Daoy (cell line): ENCODE results near the gene AGAP1. TPM values are rescaled to one million over a fixed set of nuclear protein-coding genes. Genes with fewer than 3 reads are reported as not detected.

ENCODE experiments used
- DNase-seq: peaks from one replicate; pipeline ENCODE4 v3.0.0-alpha.2; 2015; ENCODE audit warnings: low read depth
- total RNA-seq: library from RNA; depleted of rRNA; stranded (reverse); fragments of >200 nt; shearing (Covaris generic); gene quantifications from 2 replicates; pipeline ENCODE4 v1.2.3, GENCODE V29; 2014; rRNA removed

Gene AGAP1
- 7.2 and 9.3 TPM in 2 replicates for total RNA-seq

DNA sequence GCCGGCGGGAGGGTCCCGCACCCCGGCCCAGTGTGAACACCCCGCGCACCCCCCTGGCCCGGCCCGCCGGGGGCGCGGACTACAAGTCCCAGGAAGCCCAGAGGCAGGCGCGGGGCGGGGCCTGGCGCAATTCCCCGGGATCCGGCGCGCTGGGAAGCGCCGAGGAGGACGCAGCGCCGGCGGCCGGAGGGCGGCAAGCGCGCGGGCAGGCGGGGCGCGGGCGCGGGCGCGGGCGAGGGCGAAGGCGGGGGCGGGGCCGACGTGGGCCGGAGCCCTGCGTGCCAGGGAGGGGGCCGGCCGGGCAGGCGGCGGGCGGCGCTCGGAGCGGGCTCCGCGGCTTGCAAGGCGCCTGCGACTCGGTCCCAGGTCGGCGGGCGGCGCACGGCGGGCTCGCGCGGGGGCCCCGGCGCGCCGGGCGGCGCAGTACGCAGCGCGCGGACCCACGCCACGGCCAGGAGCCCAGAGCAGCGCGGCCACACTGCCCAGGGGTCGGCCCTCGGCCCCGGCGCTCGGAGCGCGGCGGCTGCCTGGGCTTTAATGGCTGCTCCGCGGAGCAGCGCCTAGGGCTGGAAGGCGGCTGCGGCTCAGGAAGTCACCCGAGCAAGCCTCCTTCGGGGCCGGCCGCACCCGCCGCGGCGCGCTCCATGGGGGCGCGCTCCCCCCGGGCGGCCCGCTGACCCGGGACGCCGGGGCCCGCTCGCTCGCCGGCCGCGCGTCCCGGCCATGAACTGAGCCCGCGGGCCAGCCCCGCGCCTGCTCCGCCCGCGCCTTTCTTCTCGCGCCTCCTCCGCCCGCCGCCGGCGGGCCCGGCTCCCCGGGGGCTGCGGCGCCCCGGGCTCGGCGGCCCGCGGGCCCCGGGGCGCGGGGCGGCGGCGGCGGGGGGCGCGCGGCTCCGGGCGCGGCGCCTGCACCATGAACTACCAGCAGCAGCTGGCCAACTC lies at the start of gene AGAP1:
Gene AGAP1, plus strand, starts transcription at position 269 of the 941 bp plus-strand sequence.
- peak; percentile 94 for DNase-seq

DNA sequence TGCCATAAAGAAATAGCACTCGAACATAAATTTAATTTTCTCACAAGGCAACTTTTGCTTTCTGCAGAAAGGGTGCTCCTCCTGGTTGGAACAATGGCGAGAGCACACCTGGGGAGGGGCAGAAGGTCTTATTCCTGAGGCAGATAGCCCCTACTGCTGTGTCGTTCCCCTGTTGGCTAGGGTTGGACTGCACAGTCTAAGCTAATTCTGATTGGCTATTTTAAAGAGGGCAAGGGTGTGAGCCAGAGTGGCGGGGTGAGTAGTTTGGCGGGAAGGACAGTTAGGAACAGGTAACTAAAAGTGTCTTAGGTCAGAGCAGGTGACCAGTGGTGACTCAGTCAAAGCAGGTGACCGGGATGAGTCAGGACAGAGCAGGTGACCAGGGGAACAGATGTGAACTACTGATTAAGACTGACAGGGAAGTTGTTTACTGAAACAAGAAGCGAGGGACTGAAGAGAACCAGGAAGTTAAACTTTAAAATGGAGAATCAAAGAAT lies 49.7 kb upstream of the AGAP1 start:
- DNase-seq, result no peak

DNA sequence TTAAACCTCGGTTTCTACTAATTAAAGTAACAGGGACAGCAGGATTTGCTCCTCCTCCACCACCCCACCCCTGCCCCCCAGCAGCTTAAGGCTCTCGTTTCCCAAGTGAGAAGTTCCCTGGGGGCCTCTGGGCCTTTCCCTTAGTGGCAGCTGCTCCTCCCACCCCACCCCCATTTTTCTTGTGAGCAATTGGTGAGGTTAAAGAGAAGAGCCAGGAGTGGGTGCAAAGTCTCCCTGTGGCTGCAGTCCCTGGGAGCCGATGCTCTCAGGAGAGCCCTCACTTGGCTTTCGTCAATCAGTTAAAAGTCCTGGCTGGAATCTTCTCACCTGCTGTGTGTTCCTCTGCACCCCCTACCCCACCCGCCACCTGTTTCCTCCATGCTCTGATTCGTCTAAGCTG lies 48.7 kb upstream of the AGAP1 start:
- no peak for DNase-seq

DNA sequence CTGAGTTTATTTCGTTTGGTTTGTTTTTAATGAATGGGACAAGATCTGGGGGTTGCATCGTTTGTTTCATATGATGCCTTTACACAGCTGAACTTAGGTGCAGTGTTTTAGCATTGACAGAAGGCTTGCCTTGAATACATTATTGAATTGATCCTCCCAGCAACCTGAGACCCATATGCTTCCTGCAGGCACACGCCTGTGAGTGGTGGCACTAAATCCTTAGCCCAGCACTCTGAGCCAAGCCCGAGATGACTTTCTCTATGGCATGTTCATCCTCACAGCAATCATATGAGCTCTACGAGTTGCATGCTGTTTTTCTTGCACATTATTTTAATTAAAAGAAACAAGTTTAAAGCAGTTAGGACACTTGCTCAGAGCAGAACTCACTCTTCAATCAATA lies 47.8 kb upstream of the AGAP1 start:
- DNase-seq, result no peak

DNA sequence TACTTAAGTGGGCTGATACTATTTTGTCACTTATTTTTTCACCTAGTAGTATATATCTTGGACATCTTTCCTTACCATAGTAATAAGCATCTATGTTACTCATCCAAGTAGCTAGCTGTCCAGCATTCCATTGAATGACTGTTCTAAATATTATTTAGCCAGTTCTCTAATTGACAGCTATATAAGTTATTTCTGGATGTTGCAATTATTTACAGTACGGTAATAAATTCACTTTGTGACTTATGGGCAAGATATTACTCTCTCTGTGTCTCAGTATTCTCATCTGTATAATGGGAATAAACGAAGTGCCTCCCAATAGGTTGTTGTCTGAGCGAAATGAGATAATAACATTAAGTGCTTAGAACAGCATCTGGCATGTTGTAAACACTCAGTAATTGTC lies 46.6 kb upstream of the AGAP1 start:
- no peak for DNase-seq

DNA sequence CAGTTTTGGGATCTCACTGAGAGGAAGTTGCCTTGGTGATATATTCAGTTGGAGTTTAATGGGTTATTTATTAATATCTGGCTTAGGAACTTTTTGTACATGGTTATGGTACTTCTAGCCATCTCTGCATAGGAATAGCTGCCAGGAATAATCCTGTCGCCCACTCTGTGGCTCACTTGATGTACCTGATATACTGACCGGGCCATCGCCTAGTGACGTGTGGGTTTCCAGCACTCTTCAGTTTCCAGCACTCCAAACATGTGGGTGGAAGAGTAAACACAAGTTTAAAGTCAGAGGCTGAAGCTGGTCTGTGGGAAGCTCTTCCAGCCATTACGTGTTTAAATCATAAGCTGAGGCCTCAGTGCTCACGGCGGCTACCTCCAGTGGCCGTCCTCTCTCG lies 44.3 kb upstream of the AGAP1 start:
- DNase-seq, result no peak

DNA sequence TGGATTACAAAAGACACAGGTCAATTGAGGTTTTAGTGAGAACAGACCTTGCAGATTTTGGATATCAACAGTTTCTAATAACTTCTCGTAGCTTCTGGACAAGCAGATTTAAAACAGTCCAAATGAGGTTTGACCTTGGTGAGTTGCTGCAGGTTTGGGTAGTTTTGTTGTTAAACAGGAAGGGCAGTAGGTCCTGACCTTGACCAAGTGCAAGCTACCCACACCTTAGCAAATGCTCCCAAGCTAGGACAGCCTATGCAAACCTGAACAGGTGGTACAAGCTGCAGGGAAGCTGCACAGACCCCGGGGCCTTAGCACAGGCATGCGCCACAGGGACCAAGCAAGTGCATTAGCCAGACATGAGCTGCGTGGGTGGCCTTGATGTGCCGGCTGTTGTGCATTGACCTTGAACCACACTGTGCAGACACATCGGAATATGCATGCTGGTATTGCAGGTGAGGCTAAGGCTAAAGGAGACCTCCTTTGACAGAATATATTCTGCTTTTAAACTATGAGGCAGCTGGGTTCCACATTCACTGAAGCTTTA lies 40.2 kb upstream of the AGAP1 start:
- no peak for DNase-seq

DNA sequence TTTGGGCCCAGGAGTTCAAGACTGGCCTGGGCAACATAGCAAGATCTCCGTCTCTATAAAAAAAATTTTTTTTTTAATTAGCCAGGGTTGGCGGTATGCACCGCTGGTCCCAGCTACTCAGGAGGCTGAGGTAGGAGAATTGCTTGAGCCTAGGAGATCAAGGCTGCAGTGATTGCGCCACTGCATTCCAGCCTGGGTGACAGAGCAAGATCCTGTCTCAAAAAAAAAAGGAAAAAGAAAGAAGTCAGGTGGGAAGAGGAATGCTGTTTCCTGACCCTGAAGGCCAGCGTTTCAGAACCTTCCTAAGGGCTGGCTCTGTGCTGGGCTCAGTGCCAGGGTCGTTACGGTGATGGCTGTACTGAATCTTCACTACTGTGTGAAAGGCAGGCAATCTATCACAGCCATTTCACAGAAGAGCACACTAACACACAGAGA lies 35.0 kb upstream of the AGAP1 start:
- peak; percentile 48 for DNase-seq

DNA sequence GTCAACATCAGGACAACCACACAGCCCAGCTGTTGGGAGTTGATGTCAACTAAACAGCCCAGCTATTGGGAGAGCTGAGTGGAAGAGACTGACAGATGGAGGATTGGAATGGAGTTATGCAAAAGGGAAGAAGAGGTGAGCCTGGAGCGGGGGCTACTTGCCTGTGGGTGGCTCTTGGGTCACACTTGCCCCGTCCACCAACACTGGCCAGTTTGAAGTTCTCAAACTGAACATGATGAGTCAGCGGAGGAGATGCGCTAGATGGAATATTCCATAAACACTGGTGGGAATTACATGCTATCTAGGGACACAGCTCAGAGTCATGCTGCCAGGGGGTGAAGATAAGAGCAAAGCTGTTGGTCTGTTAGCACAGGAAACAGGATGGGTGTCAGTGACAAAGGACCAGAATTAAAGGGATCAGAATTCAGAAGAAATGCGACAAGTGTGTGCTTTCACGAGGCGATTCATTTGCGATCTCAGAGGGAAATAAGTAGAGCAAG lies 33.2 kb upstream of the AGAP1 start:
- no peak for DNase-seq

DNA sequence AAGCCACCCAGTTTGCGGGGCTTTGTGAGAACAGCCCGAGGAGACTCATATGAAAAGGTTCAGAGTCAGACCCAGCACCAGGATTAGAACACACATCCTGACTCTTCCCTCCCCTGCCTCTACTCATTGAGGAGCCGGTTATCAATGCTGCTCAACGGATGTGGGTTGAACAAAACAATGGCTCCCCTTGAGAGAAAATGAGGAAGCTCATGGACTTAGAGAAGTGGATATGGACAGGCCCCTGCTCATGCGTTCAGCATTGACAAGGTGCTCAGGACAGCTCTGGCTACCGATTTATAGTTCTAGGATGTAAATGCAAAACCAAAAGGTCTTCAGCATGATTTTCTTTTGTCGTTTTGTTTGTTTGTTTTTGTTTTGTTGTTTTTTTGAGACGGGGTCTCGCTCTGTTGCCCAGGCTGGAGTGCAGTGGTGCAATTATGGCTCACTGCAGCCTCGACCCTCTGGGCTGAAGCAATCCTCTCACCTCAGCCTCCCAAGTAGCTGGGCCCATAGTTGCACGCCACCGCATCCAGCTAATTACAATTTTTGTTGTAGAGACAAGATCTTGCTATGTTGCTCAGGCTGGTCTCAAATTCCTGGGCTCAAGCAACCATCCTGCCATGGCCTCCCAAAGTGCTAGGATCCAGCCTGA lies 32.0 kb upstream of the AGAP1 start:
- no peak for DNase-seq

DNA sequence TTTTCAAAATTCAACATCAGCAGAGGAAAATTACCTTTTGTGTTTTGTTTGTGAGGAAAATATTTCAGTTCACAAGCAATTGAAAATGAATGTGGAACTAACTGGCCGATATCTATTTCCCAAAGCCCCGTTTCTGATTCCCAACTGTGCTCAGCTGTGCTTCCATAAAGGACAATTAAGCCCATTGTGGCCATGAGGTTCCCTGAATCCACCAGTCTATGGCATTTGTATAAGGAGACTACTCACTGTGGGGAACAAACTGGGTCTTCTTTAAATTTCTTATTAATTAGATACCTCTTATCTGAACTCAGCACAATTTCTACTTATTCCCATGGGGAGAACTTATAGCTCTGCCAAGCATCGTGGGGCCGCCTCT lies 31.4 kb upstream of the AGAP1 start:
- DNase-seq, result no peak

DNA sequence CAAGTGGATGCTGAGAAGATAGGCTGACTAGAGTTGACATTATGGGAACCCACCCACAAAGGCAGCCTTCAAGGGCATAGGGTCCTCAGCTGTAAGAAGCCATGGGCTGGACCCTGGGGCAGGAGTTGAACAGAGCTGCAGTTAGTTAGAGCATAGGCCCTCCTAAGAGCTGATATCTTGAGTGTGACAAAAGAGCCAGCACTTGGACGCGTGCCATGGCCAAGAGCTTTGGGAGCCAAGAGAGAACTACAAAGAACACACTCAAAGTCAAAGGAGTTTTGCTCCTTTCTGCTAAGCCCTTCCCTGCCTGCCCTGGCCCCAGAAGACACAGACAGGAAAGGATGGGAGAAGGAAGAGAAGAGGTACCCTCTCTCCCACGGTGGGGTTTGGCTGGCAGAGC lies 29.9 kb upstream of the AGAP1 start:
- DNase-seq, result no peak

DNA sequence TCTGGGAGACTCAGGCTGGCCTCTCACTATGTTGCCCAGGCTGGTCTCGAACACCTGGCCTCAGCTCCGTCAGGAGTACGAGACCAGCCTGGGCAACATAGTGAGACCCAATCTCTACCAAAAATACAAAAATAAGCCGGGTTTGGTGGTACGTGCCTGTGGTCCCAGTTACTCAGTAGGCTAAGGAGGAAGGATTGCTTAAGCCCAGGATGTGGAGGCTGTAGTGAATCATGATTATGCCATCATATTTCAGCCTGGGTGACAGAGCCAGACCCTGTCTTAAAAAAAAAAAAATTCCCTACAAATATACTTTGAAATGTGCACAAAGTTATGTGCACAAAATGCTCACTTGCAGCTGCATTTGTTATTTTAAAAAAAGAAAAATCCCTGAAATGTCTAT lies 26.3 kb upstream of the AGAP1 start:
- peak; percentile 63 for DNase-seq

DNA sequence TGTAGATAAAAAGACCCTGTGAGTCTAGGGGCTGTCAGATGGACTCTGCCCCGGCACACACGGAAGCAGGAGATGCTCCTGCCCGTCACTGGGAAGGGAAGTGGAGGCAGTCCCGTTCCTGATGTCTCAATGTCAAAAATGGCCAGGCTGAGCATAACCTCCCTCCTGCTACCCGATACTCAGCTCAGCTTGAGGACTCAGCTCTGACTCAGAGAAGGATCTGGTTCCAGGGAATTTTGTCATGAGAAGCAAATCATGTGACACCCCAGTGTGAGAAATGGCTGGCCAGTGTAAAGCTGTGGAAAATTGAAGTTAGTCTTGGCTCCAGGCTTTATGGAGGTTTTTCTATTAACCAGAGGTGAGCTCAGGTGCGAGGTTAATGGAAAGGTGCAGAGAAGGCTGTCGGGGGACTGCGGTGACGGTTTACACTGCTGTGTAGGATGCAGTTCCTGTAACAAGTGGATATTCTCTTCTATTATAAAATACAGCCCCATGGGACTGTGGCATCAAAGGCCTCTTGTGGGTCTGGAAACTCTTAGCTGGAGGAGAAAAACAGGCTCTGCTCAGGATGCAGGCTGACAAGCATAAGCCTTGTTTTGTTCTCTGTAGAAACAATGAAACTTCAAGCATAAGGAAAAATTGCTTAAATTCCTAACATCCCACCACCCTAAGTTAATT lies 24.7 kb upstream of the AGAP1 start:
- DNase-seq, result peak; percentile 89

DNA sequence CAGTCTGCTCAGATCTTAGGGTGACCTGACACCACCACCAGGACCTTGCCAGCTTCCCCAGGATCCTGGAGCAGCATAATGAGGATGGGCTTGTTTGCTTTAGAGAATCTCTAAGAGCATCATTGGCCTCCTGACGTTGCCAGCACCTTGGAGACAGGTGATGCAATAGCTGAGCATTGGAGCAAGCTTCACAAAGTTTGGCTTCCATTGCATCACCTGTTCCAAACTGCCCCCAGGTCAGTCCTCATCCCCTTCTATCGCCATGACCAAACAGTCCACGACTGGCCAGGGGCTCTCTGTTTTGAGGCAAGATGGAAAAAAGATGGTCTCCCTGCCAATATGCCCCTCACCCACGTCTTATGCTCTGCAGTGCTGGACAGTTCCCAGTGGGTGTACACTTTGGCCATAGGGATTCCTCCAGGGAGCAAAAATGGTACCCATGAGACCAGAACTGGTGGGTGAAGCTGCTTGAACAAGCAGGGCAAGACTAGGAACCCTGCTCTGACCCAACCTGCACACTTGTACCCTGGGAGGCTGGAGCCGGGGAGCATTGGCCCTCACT lies 22.6 kb upstream of the AGAP1 start:
- no peak for DNase-seq

DNA sequence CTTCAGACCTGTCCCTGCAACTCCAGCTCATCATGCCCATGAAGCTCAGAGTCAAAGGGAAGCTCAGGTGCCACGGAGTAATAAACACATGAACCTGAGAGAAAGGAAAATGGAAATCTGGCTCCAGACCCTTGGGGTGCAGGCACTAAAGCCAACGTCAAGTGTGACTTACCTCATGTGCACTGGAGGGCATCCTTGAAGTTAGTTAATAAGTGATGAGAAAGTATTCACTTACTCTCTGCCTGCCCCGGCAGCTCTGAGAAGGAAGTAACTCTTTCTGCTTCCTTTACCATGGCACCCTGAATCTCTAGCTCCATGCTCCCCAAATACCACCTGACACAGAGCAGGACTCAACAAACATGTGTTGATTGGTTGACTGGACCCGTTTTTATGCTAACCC lies 21.4 kb upstream of the AGAP1 start:
- DNase-seq, result no peak

DNA sequence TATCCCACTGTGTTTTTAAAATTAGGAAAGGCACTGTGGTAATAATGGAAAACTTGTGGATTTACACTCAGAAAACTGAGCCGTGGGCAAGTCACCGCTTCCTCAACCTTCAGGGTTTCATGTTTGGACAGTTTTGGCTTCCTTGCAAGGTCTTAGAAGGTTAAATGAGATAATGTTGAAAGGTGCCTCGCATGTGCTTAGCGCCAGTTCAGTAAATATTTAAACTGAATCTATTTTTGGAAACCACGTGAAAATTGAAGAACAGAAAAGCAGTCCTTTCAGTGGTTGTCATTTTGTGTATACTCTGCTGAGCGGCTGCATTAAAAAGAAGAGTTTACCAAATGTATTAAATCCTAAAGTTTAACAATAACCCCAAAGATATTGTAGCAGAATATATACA lies 15.2 kb upstream of the AGAP1 start:
- no peak for DNase-seq

DNA sequence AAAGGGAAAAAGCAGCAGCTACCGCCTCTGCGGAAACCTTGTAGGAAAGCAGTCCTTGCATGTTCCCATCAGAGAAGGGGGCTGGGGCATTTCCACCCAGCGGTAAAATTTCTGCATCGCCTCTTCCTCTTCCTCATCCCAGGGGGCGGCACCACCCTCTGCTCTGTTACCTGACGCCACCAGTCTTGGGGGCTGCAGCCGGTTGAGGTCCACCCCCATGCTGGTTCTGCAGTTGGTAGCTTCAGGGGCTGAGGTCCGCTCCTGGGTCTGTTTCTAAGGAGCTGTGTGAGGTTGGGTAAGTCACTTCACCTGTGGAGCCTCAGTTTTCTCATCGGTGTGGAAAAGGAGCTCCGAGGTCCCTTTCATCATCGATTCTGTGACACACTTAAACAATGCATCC lies 14.2 kb upstream of the AGAP1 start:
- DNase-seq, result no peak

DNA sequence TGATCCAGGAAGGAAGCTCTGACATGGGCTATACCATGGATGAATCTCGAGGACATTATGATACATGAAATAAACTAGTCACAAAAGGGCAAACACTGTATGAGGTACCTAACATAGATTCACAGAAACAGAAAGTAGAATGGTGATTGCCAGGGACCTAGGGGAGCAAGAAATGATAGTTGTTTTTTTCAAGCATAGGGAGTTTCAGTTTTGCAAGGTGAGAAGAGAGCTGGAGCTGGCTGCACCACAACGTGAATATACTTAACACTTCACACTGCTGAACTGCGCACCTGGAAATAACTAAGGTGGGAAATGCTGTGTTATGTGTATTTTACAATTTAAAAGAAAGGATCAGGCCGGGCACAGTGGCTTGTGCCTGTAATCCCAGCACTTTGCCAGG lies 13.2 kb upstream of the AGAP1 start:
- DNase-seq, result no peak

DNA sequence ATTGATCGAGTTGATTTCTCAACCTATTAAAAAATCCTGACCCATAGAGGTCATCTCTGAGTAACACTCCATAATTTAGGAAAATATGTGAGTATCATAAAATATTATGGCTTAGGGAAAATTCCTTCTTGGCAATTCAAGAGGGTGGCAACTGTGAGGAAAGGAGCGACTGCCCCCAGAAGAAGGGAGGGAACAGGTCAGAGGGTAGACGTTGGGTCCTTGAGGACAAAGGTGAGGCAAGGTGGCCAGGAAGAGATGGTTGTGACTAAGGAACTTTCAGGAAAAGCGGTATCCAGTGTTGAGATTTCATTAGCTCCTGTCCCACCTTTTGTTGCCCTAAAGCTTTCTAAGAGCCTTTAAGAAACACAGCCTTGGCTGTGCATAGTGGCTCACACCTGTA lies 10.5 kb upstream of the AGAP1 start:
- DNase-seq, result no peak

DNA sequence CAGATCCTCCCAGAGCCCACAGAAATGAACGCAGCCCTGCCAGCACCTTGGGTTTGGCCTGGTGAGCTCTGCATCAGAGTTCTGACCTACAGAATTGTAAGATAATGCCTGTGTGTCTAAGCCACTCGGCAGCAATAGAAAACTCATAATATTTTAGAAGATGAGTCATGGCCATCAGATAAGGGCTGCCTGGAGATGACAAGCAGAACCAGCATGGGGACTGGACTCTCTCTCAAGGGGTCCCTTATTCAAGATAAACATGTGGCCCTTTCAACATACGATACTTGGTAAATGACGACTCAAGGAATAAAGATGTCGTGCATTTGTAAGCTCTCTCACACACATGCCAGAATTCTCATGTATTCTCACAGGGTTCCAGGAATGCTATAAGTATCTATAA lies 8.5 kb upstream of the AGAP1 start:
- DNase-seq, result no peak

DNA sequence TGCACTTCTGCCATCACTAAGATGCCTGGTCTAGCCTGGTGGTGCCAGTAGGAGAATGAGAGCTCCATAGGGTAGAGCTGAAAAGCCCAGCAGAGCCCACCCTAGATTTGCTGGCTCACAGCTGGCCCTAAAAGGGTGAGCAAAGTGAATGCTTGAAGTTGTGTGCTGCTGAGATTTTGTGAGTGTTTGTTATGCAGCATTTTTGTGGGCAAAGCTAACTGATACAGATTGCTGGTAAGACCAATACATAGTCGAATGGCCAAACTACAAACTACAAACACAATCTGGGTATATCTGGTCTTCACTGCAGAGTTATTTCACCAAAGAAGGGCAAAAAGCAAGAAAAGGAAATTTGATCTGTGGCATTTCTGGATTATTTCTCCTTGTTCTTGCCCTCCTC lies 7.1 kb upstream of the AGAP1 start:
- DNase-seq, result no peak
